Forelimb muscle (tissue), 1 donor: ENCODE measurements around the gene PNCK. TPM values are rescaled to one million over a fixed set of nuclear protein-coding genes. Genes with fewer than 3 reads are reported as not detected.

Experiments
- DNase-seq: peaks from one replicate; pipeline ENCODE4 v3.0.0-alpha.2; 2013; ENCODE audit warnings: low read depth
- polyA plus RNA-seq: library from polyadenylated mRNA; unstranded; fragments of 120-200 nt; gene quantifications from one replicate; pipeline ENCODE4 v1.2.1, GENCODE V29; 2013; ENCODE audit not compliant: insufficient read length

Gene PNCK
- polyA plus RNA-seq, 1 donor = 6.2 TPM

DNA sequence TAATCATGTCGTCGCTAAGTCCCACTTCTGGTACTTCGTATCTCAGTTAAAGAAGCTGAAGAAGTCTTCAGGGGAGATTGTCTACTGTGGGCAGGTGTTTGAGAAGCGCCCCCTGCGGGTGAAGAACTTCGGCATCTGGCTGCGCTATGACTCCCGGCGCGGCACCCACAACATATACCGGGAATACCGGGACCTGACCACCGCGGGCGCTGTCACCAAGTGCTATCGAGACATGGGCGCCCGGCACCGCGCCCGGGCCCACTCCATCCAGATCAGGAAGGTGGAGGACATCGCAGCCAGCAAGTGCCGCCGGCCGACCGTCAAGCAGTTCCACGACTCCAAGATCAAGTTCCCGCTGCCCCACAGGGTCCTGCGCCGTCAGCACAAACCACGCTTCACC is 11.3 kb downstream of the PNCK start:
- DNase-seq = no peak

- DNase-seq = no peak
These were observed 14.3 kb downstream of the PNCK start for GRCh38 chrX:153659268-153659667.

DNA sequence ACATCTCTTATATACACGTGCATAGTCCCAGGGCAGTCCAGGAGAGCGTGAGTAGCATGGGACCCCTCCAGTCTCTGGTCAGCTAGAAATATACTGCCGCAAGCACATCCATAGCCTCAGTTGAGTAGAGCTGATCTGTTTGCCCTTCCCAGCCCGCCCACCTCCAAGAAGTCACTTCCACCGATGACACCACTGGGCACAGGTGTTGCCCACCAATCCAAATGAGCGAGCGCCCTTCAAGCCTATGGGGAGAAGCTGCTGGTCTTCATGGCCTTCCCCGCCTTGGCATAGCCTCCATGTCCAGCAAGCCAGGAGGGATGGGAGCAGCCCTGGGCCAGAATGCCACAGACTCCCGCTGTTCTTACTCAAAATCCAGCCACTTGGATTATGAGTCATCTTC is 16.5 kb downstream of the PNCK start:
- DNase-seq = no peak

DNA sequence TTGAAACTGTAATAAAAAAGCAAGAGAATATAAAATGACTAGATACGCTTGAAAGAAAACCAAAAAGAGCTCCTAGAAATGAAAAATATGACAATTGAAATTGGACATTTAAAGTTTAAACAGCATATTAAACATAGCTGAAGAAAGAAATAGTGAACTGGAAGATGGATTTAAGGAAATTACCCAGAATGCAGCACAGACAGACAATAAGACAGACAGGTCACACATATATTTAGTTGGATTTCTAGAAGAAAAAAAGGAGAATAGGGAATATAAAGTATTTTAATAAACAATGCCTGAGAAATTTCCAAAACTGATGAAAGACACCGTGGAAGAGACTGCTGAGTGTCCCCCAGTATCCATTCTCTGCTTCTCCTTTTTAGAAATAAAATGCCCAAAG is 20.1 kb downstream of the PNCK start:
- DNase-seq = no peak

GRCh38 chrX:153651540-153652079 is 22.0 kb downstream of the PNCK start:
- DNase-seq = no peak

DNA sequence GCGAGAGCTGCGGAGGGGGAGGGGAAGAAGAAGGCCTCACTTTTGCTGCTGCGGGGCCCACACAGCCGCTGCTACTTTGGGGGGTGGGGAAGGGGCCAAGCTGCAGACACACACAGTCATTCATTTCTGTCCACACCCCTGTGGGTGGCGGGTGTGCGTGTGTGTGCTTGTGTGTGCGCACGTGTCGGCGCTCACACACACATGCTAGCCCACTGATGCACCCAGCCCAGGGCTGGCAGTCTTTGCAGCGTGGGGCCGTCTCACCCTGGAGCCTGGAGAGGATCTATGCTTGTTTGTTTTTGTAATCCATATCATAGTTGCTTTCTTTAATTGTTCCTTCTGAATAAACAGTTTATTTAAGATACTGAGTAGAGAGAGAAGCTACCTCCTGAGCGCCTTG is 22.7 kb downstream of the PNCK start:
- DNase-seq = no peak

GRCh38 chrX:153649915-153650782 is 23.5 kb downstream of the PNCK start:
- DNase-seq = no peak

- DNase-seq = no peak
These were observed 24.3 kb downstream of the PNCK start for GRCh38 chrX:153649178-153649914.

GRCh38 chrX:153648358-153649177 is 25.0 kb downstream of the PNCK start:
- DNase-seq = no peak

DNA sequence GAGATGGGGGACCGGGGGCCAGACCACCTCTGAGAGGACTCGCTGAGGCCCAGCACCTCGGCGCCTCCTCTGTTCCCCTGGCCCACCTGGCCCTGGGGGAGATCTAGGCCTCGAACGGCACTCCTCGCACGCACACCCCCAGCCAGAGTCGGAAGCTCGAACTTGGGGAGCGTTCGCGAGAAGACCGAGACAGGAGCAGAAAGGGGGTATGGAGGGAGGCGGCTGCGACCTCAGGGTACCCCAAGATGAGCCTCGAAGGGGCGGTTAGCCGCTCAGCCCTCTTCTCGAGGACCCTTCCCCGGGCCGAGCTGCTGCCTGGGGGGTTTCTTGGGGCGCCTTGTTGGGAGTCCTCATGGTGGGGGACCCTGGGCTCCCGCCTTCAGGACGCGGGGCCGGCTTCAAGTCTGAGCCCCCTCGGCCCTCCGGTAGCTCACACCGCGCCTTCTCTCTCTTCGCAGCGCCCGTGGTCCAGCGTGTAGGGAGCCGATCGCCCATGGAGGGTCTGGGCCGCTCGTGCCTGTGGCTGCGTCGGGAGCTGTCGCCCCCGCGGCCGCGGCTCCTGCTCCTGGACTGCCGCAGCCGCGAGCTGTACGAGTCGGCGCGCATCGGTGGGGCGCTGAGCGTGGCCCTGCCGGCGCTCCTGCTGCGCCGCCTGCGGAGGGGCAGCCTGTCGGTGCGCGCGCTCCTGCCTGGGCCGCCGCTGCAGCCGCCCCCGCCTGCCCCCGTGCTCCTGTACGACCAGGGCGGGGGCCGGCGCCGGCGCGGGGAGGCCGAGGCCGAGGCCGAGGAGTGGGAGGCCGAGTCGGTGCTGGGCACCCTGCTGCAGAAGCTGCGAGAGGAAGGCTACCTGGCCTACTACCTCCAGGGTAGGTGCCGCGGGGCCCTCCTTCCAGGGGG is 25.9 kb downstream of the PNCK start:
- DNase-seq = no peak

- DNase-seq = no peak
These were observed 26.8 kb downstream of the PNCK start, which contains the start of gene DUSP9 for GRCh38 chrX:153646620-153647373. Gene DUSP9 (plus strand): TSS chrX:153647203. CDS start chrX:153647954, 751 bp downstream.

DNA sequence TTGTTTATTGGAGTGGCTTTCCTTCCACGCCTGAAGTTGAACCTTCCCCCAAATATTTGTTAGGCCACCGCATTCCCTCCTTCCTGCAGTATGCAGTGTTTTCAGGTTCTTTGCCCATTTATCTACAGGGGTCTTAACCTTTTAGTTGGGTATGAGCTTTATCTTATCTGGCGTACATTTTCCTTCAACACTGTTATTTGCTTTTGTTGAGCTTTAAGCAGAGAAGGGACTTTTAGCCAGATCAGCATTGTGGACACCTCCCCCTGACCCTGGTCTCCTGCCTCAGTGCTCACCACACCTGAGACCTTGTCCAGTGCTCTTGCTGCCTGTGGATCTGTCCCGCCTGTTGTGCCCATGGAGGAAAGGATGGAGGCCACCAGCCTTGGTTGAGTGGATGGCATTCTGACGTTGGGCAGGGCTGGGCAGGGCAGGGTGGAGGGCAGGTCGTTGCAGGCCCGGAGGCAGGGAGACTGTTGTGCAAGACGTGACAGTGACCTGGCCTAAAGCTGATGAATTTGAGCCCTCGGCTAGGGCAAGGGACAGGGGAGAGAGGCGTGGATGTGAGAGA is 27.6 kb downstream of the PNCK start:
- no peak for DNase-seq

DNA sequence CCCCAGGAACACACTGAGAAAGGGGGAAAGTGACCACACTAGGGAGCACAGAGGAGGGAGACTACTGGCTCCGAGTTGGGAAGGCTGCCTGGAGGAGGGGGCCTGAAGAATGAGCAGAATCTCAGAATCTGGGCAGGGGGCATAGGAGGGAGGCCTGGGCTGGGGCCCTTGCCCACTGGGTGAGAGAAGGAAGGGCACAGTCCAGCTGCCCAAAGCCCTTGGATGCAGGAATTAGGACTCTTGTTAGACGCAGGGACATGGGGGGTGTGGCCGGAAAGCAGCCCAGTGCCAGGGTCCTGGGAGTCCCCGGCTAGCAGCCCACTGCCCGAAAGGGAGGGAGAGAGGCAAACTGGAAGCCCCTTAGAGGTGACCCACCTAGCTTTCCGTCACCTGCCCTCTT is 28.5 kb downstream of the PNCK start:
- no peak for DNase-seq

GRCh38 chrX:153644356-153645125 is 29.1 kb downstream of the PNCK start:
- no peak for DNase-seq

- DNase-seq = no peak
These were observed 29.9 kb downstream of the PNCK start for GRCh38 chrX:153643431-153644351.

- DNase-seq = no peak
These were observed 30.8 kb downstream of the PNCK start for GRCh38 chrX:153642655-153643430.
